Upper lobe of left lung (tissue), 4 donors: ENCODE results near the gene KLHL5.

Experiments used
- CTCF ChIP-seq, 6 experiments: fragments of 450-650 bp in 4 of 6; fragments of 200-600 bp in 2 of 6; sonication (generic) in 2 of 6; IDR thresholded peaks; one replicate each; pipeline ENCODE4 v1.5.1; 2016 to 2019; ENCODE audit warnings: antibody characterized with exemption in 6 of 6
- EP300 ChIP-seq, 4 donors: sonication (generic); formaldehyde crosslinking; IDR thresholded peaks; one replicate each; pipeline ENCODE4 v1.5.1; 2017; ENCODE audit warnings: antibody characterized with exemption in 4 of 4, control low read depth in 2 of 4
- POLR2A ChIP-seq, 4 donors: fragments of 450-650 bp; IDR thresholded peaks; one replicate each; pipeline ENCODE4 v1.5.1; 2016 to 2017; ENCODE audit warnings: antibody characterized with exemption in 4 of 4, mild to moderate bottlenecking in 2 of 4

DNA sequence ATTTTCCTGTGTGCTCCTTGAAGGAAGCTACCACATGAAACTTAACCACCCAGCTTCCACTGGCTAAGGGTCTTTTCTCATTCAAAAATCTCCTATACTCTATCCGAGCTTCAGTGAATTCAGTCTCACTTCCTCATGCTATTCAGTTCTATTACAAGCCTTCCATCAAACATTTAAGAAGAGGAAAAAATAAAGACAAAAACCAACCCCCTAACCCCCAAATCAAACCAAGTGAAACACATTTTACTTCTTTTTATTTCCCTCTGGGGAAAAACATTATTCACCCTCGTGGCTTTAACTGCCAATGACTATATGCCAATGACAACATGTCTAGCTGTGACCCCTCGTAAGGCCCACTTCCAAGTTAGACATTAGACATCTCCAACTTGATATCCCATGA lies 104.1 kb downstream of the KLHL5 start:
- TF ChIP-seq EP300 (IDR thresholded peaks at IDR 0.05) (no peak), POLR2A (IDR thresholded peaks at IDR 0.05) (no peak), CTCF (IDR thresholded peaks at IDR 0.05) (no peak)
